H1 (cell line): Measurements from ENCODE around the gene ARL10. TPM values are rescaled to one million over a fixed set of nuclear protein-coding genes. Genes with fewer than 3 reads are reported as not detected.

Experiments used
- CTCF ChIA-PET: fragments of 300-600 bp; sonication (Branson Sonifier 250); formaldehyde crosslinking; loops from one replicate; lab custom pipeline; 2021; ENCODE audit not compliant: partially characterized antibody; lab: Charles Lee
- POLR2A ChIA-PET: fragments of 300-600 bp; sonication (Branson Sonifier 250); formaldehyde crosslinking; loops from one replicate; lab custom pipeline; 2021; ENCODE audit warnings: inconsistent platforms; ENCODE audit not compliant: partially characterized antibody; lab: Charles Lee
- DNase-seq, 2 experiments: peaks; one replicate each; pipeline versions ENCODE4 v3.0.0 to v3.0.0-alpha.2; 2010 to 2022; ENCODE audit warnings: low spot score in 2 of 2, low read depth in 1 of 2, mixed read lengths in 1 of 2
- FAIRE-seq: peaks from 2 replicates; lab custom pipeline; 2011; peaks lifted over from hg19 to GRCh38; lab: Jason Lieb, UNC
- H2AFZ ChIP-seq: 2 replicates; pipeline ENCODE4 v1.8.1; 2012; ENCODE audit warnings: low read length, inconsistent platforms
- H2AK5ac ChIP-seq: 2 replicates; pipeline ENCODE4 v1.6.1; 2013; ENCODE audit warnings: low read depth, low read length
- H2BK120ac ChIP-seq: replicated peaks from 2 replicates; pipeline ENCODE3; 2013; ENCODE audit warnings: low read depth, low read length, inconsistent platforms
- H2BK12ac ChIP-seq: 2 replicates; pipeline ENCODE4 v1.6.1; 2013; ENCODE audit warnings: low read depth, low read length
- H2BK15ac ChIP-seq: 2 replicates; pipeline ENCODE4 v1.6.1; 2013; ENCODE audit warnings: low read length
- H2BK20ac ChIP-seq: 2 replicates; pipeline ENCODE4 v1.6.1; 2013; ENCODE audit warnings: low read length
- H2BK5ac ChIP-seq: 2 replicates; pipeline ENCODE4 v1.6.1; 2013; ENCODE audit warnings: low read depth, low read length
- H3K14ac ChIP-seq: 2 replicates; pipeline ENCODE4 v1.6.1; 2013; ENCODE audit warnings: inconsistent platforms; ENCODE audit not compliant: insufficient read length
- H3K18ac ChIP-seq: 2 replicates; pipeline ENCODE4 v1.6.1; 2013; ENCODE audit warnings: low read length; ENCODE audit errors: extremely low read depth
- H3K23ac ChIP-seq: 2 replicates; pipeline ENCODE4 v1.6.1; 2013; ENCODE audit warnings: inconsistent platforms; ENCODE audit not compliant: insufficient read length
- H3K23me2 ChIP-seq: 2 replicates; pipeline ENCODE4 v1.6.1; 2013; ENCODE audit warnings: low read depth, low read length
- H3K27ac ChIP-seq: 2 replicates; pipeline ENCODE4 v1.6.1; 2011; ENCODE audit warnings: low read depth, low read length, inconsistent platforms
- H3K27me3 ChIP-seq, 4 experiments: replicated peaks in 1 of 4; 1 replicate in 1 of 4; 2 replicates in 3 of 4; pipeline versions ENCODE4 v1.6.1 to v1.8.1; 2011 to 2013; ENCODE audit warnings: low read length in 3 of 4, mild to moderate bottlenecking in 3 of 4, inconsistent platforms in 2 of 4, mixed read lengths in 2 of 4, moderate library complexity in 1 of 4; ENCODE audit not compliant: control insufficient read depth in 3 of 4, insufficient read depth in 3 of 4; ENCODE audit errors: extremely low read depth in 1 of 4
- H3K36me3 ChIP-seq, 4 experiments: 2 replicates each; pipeline versions ENCODE4 v1.6.1 to v1.8.1; 2011 to 2013; ENCODE audit warnings: mild to moderate bottlenecking in 4 of 4, low read length in 3 of 4, moderate library complexity in 2 of 4, control low read depth in 1 of 4, inconsistent platforms in 1 of 4; ENCODE audit not compliant: insufficient read depth in 4 of 4, control insufficient read depth in 2 of 4
- H3K4ac ChIP-seq: replicated peaks from 2 replicates; pipeline ENCODE3; 2013; ENCODE audit warnings: low read length, low read depth, mixed read lengths, inconsistent platforms; ENCODE audit not compliant: insufficient read length
- H3K4me1 ChIP-seq, 4 experiments: replicated peaks in 1 of 4; 1 replicate in 1 of 4; 2 replicates in 3 of 4; pipeline versions ENCODE4 v1.6.1 to v1.8.1; 2011 to 2013; ENCODE audit warnings: low read length in 3 of 4, inconsistent platforms in 2 of 4, mixed read lengths in 1 of 4; ENCODE audit not compliant: insufficient read depth in 4 of 4, control insufficient read depth in 3 of 4
- H3K4me2 ChIP-seq, 2 experiments: 2 replicates each; pipeline versions ENCODE4 v1.6.1 to v1.8.1; 2011 to 2013; ENCODE audit warnings: low read depth in 2 of 2, low read length in 2 of 2, control low read depth in 1 of 2, inconsistent platforms in 1 of 2, mild to moderate bottlenecking in 1 of 2; ENCODE audit not compliant: insufficient read depth in 1 of 2
- H3K4me3 ChIP-seq, 4 experiments: fragments of 200-600, 300-600 bp in 1 of 4; sonication (generic), shearing (Covaris generic), sonication (Bioruptor Twin) in 1 of 4; 2 replicates each; pipeline versions ENCODE4 v1.5.1 to v1.8.1; 2011 to 2016; ENCODE audit warnings: low read length in 4 of 4, low read depth in 3 of 4, control low read depth in 2 of 4, inconsistent platforms in 2 of 4, mild to moderate bottlenecking in 2 of 4, mixed read lengths in 1 of 4, moderate library complexity in 1 of 4; ENCODE audit not compliant: insufficient read depth in 2 of 4; ENCODE audit errors: extremely low read depth in 1 of 4
- H3K56ac ChIP-seq: replicated peaks from 2 replicates; pipeline ENCODE3; 2013; ENCODE audit warnings: low read depth, mild to moderate bottlenecking, mixed read lengths, low read length, inconsistent platforms; ENCODE audit not compliant: insufficient read length
- H3K79me1 ChIP-seq: 2 replicates; pipeline ENCODE4 v1.6.1; 2013; ENCODE audit warnings: low read depth, low read length, control low read depth
- H3K79me2 ChIP-seq, 2 experiments: 2 replicates each; pipeline versions ENCODE4 v1.6.1 to v1.8.1; 2012 to 2013; ENCODE audit warnings: low read length in 2 of 2, mild to moderate bottlenecking in 2 of 2, inconsistent platforms in 1 of 2; ENCODE audit not compliant: insufficient read depth in 2 of 2, control insufficient read depth in 1 of 2
- H3K9ac ChIP-seq, 4 experiments: replicated peaks in 1 of 4; 1 replicate in 1 of 4; 2 replicates in 3 of 4; pipeline versions ENCODE4 v1.6.1 to v1.8.1; 2011 to 2013; ENCODE audit warnings: low read depth in 3 of 4, low read length in 3 of 4, control low read depth in 2 of 4, mild to moderate bottlenecking in 2 of 4, moderate library complexity in 2 of 4, inconsistent platforms in 1 of 4; ENCODE audit errors: extremely low read depth in 1 of 4
- H3K9me3 ChIP-seq, 2 experiments: 2 replicates each; pipeline versions ENCODE4 v1.6.1 to v1.8.1; 2012 to 2013; ENCODE audit warnings: mild to moderate bottlenecking in 2 of 2, moderate library complexity in 2 of 2, control low read depth in 1 of 2, inconsistent platforms in 1 of 2, low read depth in 1 of 2, low read length in 1 of 2, mixed read lengths in 1 of 2; ENCODE audit not compliant: insufficient read depth in 2 of 2
- H4K20me1 ChIP-seq, 2 experiments: replicated peaks in 1 of 2; 2 replicates each; pipeline versions ENCODE3 to v1.8.1; 2011 to 2013; ENCODE audit warnings: inconsistent platforms in 2 of 2, low read length in 2 of 2, mild to moderate bottlenecking in 1 of 2; ENCODE audit not compliant: insufficient read depth in 2 of 2, control insufficient read depth in 1 of 2
- H4K5ac ChIP-seq: 2 replicates; pipeline ENCODE4 v1.6.1; 2013; ENCODE audit warnings: low read length, low read depth, mixed read lengths, inconsistent platforms; ENCODE audit not compliant: insufficient read length
- H4K8ac ChIP-seq: 2 replicates; pipeline ENCODE4 v1.8.0; 2013; ENCODE audit warnings: mild to moderate bottlenecking, moderate library complexity, low read length, inconsistent platforms; ENCODE audit not compliant: insufficient read depth; ENCODE audit errors: extremely low read depth
- H4K91ac ChIP-seq: replicated peaks from 2 replicates; pipeline ENCODE3; 2013; ENCODE audit warnings: low read length, mixed read lengths, inconsistent platforms; ENCODE audit not compliant: insufficient read length
- E2F6 ChIP-seq: IDR thresholded peaks from 2 replicates; pipeline ENCODE4 v1.6.1; 2012; ENCODE audit warnings: inconsistent platforms
- SP1 ChIP-seq: IDR thresholded peaks from 2 replicates; pipeline ENCODE4 v1.6.1; 2011; ENCODE audit warnings: low read depth, low read length
- WGBS, 2 experiments: shearing (Covaris generic) in 1 of 2; methylation state at CpG; one replicate each; pipeline versions ENCODE4 v1.1.6 to v1.1.7; 2013 to 2015; ENCODE audit warnings: low lambda C conversion rate in 2 of 2, mixed read lengths in 2 of 2, inconsistent platforms in 1 of 2, low coverage in 1 of 2, missing lambda C conversion rate in 1 of 2; ENCODE audit not compliant: insufficient replicate concordance in 2 of 2, insufficient coverage in 1 of 2, insufficient read length in 1 of 2; ENCODE audit errors: extremely low coverage in 1 of 2, missing lambda C conversion rate in 1 of 2; 5-methylcytosine and 5-hydroxymethylcytosine counted together
- polyA plus RNA-seq, 7 experiments: library from polyadenylated mRNA; depleted of rRNA in 3 of 7; stranded (reverse) in 5 of 7; unstranded in 2 of 7; fragments of >200 nt in 5 of 7; fragments of 200-250 nt in 2 of 7; gene quantifications; 1 replicate in 5 of 7; 2 replicates in 1 of 7; 4 replicates in 1 of 7; pipeline versions ENCODE4 v1.2.1 to v1.2.3, GENCODE V29; 2011 to 2013; ENCODE audit warnings: missing spikeins in 2 of 7, mixed read lengths in 2 of 7
- total RNA-seq: library from RNA; stranded (reverse); fragmentation: NEBNext Ultra II Directional; extraction: Animal tissue kit (Norgen Biotek cat#: 25700); gene quantifications from 2 replicates; pipeline ENCODE4 v1.2.1, GENCODE V29; 2021
- TF ChIP-seq, protein P1 (sequence below): IDR thresholded peaks from 2 replicates; pipeline ENCODE4 v1.6.1; 2012; ENCODE audit warnings: inconsistent platforms

The ARL10 gene
- total and polyA plus RNA-seq, 2 of the 8 experiments (the other 6 are each of a cell fraction or from before 2014, with no cell fraction given) = 3.1 to 7.4 TPM

DNA sequence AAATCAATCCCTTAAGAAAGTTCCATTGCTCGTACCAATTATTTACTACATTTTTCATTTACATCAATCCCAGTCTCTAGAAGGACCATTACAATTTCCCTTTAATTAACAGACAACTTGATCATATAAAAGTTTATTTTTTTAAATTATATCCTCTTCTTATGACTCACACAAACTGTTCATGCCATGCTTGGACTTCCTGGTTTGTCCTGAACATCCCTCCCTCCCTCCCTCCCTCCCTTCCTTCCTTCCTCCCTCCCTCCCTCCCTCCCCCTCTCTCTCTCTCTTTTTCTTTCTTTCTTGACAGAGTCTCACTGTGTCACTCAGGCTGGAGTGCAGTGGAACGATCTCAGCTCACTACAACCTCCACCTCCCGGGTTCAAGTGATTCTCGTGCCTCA, 62.7 kb downstream of the ARL10 start:
- H2BK5ac ChIP-seq = no peak overlapping the region
- no peak overlapping the region for H3K4me2 ChIP-seq
- no peak overlapping the region for H3K23ac ChIP-seq
- no peak overlapping the region for H3K27ac ChIP-seq
- 94 to 100% methylated on average over 1 to 4 of the region's 4 CpGs for WGBS, 2 experiments
- no peaks in the 10 kb centered on the region for H4K20me1 ChIP-seq
- H2BK120ac ChIP-seq = no peak overlapping the region
- no peak overlapping the region for H2BK20ac ChIP-seq
- POLR2A ChIA-PET = no interaction called here
- no peak overlapping the region for H3K18ac ChIP-seq
- H3K79me2 ChIP-seq = no peaks in the 10 kb centered on the region
- no peaks in the 10 kb centered on the region for H3K4me1 ChIP-seq
- no peaks in the 10 kb centered on the region for H3K23me2 ChIP-seq
- H4K8ac ChIP-seq = no peak overlapping the region
- H4K5ac ChIP-seq = no peak overlapping the region
- H4K91ac ChIP-seq = no peak overlapping the region
- H3K79me1 ChIP-seq = no peaks in the 10 kb centered on the region
- no peak overlapping the region for H3K4me3 ChIP-seq
- no peak overlapping the region for H3K14ac ChIP-seq
- H2AK5ac ChIP-seq = no peak overlapping the region
- H3K9ac ChIP-seq = no peak overlapping the region
- TF ChIP-seq, protein P1, sequence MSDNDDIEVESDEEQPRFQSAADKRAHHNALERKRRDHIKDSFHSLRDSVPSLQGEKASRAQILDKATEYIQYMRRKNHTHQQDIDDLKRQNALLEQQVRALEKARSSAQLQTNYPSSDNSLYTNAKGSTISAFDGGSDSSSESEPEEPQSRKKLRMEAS = no peak
- TF ChIP-seq E2F6 (no peak), SP1 (no peak)
- no peak overlapping the region for H2BK12ac ChIP-seq
- H2BK15ac ChIP-seq = no peak overlapping the region
- no peak for DNase-seq
- H3K36me3 ChIP-seq = no peaks in the 10 kb centered on the region
- H3K56ac ChIP-seq = no peak overlapping the region
- H2AFZ ChIP-seq = no peak overlapping the region
- CTCF ChIA-PET = interaction anchor here (0.6 kb wide), 1 partner anchor 247 kb away, joined by 3 read pairs; no protein-coding TSS in a partner anchor
- no peak for FAIRE-seq
- H3K4ac ChIP-seq = no peak overlapping the region
- H3K9me3 ChIP-seq = peaks cover 8 to 9% of the 10 kb centered on the region in 2 experiments; a peak in 3 of 4 replicates
- H3K27me3 ChIP-seq = no peaks in the 10 kb centered on the region
